Measurements from ENCODE around the gene RARB.

RARB gene

GRCh38 chr3:25386686-25387255, 41.3 kb upstream of the RARB start:
- DNase-seq (ENCODE audit: low read depth), result no peak
- H3K4me3 ChIP-seq (replicated peaks; ENCODE audit: low read depth, low read length), result no peak overlapping the region
- TF ChIP-seq CTCF (IDR thresholded peaks at IDR 0.05; ENCODE audit: low read length, missing control alignments), result no peak

- no peak overlapping the region for H3K4me3 ChIP-seq (replicated peaks; ENCODE audit: low read depth, low read length)
- no peak for TF ChIP-seq CTCF (IDR thresholded peaks at IDR 0.05; ENCODE audit: low read length, missing control alignments)
- no peak for DNase-seq (ENCODE audit: low read depth)
These were observed 37.5 kb upstream of the RARB start for GRCh38 chr3:25390605-25391004.

- TF ChIP-seq CTCF (IDR thresholded peaks at IDR 0.05; ENCODE audit: low read length, missing control alignments), result no peak
- no peak overlapping the region for H3K4me3 ChIP-seq (replicated peaks; ENCODE audit: low read depth, low read length)
- DNase-seq (ENCODE audit: low read depth), result no peak
These were observed 31.8 kb upstream of the RARB start for GRCh38 chr3:25396251-25396650.

GRCh38 chr3:25396686-25397085, 31.4 kb upstream of the RARB start:
- H3K4me3 ChIP-seq (replicated peaks; ENCODE audit: low read depth, low read length), result no peak overlapping the region
- TF ChIP-seq CTCF (IDR thresholded peaks at IDR 0.05; ENCODE audit: low read length, missing control alignments), result no peak
- no peak for DNase-seq (ENCODE audit: low read depth)

GRCh38 chr3:25397150-25397549, 30.9 kb upstream of the RARB start:
- no peak for TF ChIP-seq CTCF (IDR thresholded peaks at IDR 0.05; ENCODE audit: low read length, missing control alignments)
- no peak for DNase-seq (ENCODE audit: low read depth)
- H3K4me3 ChIP-seq (replicated peaks; ENCODE audit: low read depth, low read length), result no peak overlapping the region

GRCh38 chr3:25400587-25400986, 27.5 kb upstream of the RARB start:
- no peak for DNase-seq (ENCODE audit: low read depth)
- no peak overlapping the region for H3K4me3 ChIP-seq (replicated peaks; ENCODE audit: low read depth, low read length)
- TF ChIP-seq CTCF (IDR thresholded peaks at IDR 0.05; ENCODE audit: low read length, missing control alignments), result no peak

GRCh38 chr3:25403968-25404367, 24.1 kb upstream of the RARB start:
- no peak for TF ChIP-seq CTCF (IDR thresholded peaks at IDR 0.05; ENCODE audit: low read length, missing control alignments)
- H3K4me3 ChIP-seq (replicated peaks; ENCODE audit: low read depth, low read length), result no peak overlapping the region
- no peak for DNase-seq (ENCODE audit: low read depth)
